ENCODE results near the gene HRC.

DNA sequence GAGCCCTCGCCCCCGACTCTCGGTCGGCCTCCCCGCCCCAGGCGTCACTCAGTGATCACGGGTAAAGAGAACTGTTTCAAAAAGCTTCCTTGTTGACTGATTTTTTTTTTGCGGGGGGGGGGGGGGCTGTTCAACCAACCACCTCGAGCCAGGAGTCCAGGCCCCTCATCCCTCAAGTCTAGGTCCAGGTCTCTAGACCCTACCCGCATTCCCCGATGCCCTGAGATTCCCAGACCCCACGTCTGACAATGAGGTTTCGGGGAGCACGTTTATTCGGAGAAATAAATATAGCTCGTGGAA is 4.3 kb downstream of the HRC start:
- TF ChIP-seq CTCF (IDR thresholded peaks at IDR 0.05; ENCODE audit: low read depth, low read length) (no peak), EZH2phosphoT487 (IDR thresholded peaks at IDR 0.05; ENCODE audit: low read depth) (no peak)

All from OCI-LY3 (cell line).